ENCODE data around the gene CALML5.

The CALML5 gene

DNA sequence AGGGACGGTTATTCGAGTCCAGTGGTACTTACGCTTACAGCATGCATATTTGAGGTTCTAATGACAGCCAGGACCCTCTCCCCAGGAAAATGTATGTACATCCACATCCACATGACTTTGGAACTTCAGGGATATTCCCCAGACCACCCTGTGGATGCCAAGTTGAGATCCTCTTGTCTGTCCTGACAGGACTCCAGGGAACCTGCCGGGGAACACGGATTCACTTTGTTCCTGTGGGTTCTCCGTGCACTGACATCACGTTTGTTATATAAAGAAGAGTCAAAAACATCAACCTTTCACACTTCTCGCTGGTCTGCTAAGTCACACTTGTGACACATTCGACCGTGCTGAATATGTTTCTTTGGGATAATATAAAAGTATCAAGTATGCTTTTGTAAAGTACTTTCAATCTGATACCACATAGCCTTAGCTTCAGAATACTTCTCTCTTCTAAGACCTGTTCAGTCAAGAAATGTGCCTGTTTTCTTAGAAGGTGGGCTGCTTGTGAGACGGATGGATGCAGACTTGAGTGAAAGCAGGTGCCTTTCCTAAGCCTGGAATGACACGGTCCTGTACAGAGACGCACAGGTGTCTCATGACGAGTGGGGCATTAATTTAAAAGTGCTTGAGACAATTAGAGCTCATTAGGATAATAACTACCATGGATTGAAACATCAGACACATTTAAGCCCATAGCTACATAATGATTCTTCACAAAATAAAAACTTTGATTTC lies 38.7 kb downstream of the CALML5 start:
- no peak for DNase-seq

GRCh38 chr10:5458949-5459747 lies 40.2 kb downstream of the CALML5 start:
- no peak for DNase-seq

GRCh38 chr10:5458425-5458824 lies 40.9 kb downstream of the CALML5 start:
- DNase-seq = no peak

DNA sequence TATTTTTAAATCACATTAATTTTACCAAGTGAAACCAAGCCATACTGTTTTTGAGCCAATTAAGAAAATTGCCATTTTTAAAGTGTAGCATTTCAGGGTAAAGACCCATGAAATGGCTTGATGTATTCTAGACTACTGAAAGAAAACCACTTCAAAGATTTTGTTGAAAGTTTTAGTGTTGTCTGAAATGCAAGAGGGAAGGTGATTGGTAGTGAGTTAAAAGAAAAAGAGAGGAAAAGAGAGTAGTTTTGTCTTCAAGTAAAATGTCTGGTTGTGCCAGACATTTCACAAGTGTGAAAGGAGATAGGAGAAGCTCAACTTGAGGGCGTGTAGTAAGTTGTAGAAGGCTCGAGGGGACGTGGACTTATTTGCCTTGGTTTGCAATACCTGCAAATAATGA lies 41.6 kb downstream of the CALML5 start:
- no peak for DNase-seq

DNA sequence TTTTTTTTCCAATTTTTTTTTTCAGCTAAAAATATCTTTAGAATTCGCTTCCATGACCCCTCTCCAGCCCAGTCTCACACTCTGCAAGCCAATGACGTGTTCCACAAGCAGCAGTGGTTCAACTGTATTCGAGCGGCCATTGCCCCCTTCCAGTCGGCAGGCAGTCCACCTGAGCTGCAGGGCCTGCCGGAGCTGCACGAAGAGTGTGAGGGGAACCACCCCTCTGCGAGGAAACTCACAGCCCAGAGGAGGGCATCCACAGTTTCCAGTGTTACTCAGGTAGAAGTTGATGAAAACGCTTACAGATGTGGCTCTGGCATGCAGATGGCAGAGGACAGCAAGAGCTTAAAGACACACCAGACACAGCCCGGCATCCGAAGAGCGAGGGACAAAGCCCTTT lies 42.8 kb downstream of the CALML5 start:
- DNase-seq = no peak

DNA sequence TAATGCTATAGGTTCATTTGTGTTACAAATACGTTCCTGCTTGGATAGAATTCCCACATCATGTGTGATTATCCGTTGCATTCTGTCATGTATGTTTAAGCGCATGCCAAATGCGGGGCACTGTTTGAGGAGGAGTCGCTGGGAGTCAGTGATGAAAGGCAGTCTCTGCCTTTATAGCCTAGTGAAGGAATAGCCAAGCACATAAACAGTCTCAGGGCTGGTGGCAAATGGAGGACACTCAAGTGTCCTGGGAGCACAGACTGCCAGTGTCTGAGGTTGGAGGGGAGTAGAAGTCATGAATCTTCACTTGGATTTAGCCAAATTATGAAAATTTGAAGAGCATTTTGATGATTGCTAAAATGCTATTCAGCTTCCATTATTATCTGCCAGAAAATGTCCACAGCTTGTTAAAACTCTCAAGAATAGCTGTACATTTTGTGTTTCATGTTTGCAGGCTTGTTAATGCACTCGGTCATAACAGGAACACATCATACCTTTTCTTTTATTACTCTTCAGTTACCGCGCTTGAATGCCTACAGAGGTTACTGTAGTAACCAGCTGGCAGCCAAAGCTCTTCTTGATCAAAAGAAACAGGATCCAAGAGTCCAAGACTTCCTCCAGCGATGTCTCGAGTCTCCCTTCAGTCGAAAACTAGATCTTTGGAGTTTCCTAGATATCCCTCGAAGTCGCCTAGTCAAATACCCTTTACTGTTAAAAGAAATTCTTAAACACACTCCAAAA lies 45.5 kb downstream of the CALML5 start:
- DNase-seq = no peak

DNA sequence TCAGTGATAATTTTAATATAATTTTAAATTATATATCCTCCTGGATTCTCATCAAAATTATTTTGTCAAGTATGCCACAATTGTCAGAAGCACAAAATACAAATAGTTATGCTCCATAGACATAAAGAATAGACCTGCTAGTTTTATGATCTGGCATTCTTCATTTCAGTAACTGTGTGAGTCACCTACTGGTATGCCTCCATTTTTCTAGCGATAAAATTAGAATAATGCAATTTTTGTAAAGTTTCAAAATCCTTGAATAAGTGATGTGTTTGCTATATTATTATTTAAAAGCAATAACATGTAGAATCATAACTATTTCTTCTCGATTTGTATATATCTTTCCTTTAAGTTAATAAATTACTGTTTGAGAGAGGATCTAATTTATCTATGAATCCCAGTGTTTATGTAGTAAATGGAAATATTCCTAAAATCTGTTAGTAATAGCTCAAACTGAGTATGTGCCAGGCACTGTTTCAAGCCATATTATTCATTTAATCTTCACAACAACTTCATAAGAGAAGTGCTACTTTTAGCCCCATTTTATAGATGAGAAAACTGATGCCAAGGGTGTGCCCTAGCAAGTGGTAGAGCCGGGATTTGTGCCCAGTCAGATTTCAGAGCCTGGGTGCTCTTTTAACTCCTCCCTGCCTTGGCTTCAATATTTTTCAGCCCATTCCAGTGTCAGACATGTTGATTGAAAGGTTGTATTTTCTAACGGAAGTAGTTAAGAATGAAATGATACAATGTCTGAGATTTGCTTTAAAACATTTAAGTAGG lies 48.6 kb downstream of the CALML5 start:
- DNase-seq = no peak

DNA sequence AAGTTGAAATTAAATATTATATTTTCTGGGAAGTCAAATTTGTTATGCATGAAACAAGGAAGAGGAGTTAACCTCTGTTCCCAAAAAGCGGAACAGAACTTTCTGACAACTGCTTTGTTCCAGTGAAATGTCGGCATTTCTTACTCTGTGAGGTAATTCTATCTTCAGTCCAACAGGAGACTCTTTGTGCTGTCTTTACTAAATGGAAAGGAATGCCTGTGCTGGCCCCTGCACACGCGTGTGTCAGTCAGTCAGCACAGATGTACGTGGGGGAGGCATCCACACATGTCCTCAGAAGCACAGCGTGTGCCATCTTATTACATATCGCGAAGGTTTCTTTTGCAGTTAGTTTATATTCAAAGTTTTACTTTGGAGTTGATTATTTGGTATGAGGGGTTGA lies 49.5 kb downstream of the CALML5 start:
- DNase-seq = no peak

DNA sequence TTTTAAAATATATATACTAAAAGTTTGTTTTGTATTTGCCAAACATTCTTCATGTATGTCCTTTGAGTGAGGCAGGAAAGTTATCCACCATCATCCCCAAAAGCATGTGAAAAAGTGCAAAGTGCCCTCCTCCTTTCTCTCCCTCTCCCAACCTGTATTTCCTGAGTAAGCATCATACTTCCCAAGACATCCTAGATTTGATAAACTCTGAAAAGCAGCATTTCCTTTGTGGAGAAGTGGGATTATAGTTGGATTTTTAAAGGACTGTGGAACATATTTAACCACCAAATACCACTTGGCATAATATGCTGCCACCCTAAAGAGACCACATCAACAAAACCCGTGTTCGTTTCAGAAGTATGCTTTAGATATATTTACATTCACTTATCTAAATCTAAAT lies 50.1 kb downstream of the CALML5 start:
- DNase-seq = no peak

Data from CD4-positive, alpha-beta T cell treated with Interleukin-15 for 1 hour (primary cell).